B cell (primary cell): ENCODE measurements around the gene TMEM139.

Source experiments
- CTCF ChIP-seq: fragments of 200-600 bp; IDR thresholded peaks from one replicate; pipeline ENCODE4 v1.8.0; 2022; ENCODE audit warnings: antibody characterized with exemption, mild to moderate bottlenecking
- EZH2 ChIP-seq: IDR thresholded peaks from 2 replicates; pipeline ENCODE4 v1.6.1; 2012; ENCODE audit warnings: borderline replicate concordance, low read depth, mild to moderate bottlenecking, moderate library complexity, low read length; ENCODE audit not compliant: insufficient read depth, poor library complexity, severe bottlenecking

- no peak for TF ChIP-seq CTCF
- TF ChIP-seq EZH2 = no peak
Measured at GRCh38 chr7:143243614-143244013, 41.1 kb upstream of the TMEM139 start.
